Measurements from ENCODE around the gene CD99L2.
A peak's percentile ranks its signal among the peaks of the same experiment; 100 is the strongest.

CD99L2 gene

DNA sequence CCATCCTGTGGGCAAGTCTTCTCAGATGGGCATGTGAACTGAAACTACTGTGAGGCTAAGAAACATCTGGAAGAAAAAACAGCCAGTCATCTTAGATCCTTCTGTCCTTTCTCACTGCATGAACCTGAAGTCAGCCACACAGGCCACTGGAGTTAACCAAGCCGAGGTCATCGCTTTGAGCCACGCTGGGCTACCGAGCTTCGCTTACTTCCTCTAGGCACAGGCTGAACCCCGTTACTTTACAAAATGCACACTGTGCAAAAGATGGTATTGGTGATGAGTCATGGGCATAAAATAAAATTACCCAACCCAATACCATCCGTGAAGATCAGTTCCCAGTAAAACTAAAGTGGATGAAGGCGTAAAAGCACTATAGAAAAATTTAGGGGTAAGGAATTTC is 119.1 kb downstream of the CD99L2 start:
- no peak for DNase-seq (ENCODE audit: low read depth)
- TF ChIP-seq, protein P1, sequence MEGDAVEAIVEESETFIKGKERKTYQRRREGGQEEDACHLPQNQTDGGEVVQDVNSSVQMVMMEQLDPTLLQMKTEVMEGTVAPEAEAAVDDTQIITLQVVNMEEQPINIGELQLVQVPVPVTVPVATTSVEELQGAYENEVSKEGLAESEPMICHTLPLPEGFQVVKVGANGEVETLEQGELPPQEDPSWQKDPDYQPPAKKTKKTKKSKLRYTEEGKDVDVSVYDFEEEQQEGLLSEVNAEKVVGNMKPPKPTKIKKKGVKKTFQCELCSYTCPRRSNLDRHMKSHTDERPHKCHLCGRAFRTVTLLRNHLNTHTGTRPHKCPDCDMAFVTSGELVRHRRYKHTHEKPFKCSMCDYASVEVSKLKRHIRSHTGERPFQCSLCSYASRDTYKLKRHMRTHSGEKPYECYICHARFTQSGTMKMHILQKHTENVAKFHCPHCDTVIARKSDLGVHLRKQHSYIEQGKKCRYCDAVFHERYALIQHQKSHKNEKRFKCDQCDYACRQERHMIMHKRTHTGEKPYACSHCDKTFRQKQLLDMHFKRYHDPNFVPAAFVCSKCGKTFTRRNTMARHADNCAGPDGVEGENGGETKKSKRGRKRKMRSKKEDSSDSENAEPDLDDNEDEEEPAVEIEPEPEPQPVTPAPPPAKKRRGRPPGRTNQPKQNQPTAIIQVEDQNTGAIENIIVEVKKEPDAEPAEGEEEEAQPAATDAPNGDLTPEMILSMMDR (conservative IDR thresholded peaks at IDR 0.05; ENCODE audit: control insufficient read depth, insufficient read depth, low read depth, low read length) = no peak
- no peak overlapping the region for H3K4me3 ChIP-seq (ENCODE audit: control insufficient read depth, low read depth, low read length)

DNA sequence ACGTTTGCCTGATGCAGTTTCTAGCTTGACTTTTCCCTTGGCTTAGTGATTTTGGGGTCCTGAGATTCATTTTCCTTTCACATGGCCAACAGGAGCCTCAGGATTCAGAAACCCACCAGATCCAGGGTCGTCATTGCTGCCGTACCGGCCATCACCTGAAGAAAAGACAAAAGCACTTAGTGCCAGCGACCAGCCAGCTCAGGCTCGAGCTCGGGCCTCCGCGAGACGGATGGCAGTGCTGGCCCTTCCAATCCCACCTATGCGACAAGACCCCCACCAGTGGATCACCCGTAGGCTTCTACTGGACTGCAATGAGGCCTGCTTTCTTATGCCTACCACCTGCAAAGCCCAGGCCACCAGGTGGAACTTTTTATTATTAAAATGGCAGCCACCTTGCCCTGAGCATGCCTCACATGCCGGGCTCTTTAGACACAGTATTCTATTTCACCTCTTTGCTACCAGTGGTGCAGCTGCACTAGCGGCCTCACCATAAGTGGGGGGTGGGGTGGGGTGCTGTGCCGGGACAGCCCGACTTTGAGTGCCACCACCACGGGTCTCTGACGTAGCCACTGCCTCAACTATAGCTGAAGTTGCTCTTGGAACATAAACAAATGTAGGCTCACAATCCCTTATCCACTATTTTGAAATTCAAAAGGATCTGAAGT is 121.0 kb downstream of the CD99L2 start:
- DNase-seq (ENCODE audit: low read depth) = no peak
- TF ChIP-seq, protein P1 (conservative IDR thresholded peaks at IDR 0.05; ENCODE audit: control insufficient read depth, insufficient read depth, low read depth, low read length) = no peak
- no peak overlapping the region for H3K4me3 ChIP-seq (ENCODE audit: control insufficient read depth, low read depth, low read length)

DNA sequence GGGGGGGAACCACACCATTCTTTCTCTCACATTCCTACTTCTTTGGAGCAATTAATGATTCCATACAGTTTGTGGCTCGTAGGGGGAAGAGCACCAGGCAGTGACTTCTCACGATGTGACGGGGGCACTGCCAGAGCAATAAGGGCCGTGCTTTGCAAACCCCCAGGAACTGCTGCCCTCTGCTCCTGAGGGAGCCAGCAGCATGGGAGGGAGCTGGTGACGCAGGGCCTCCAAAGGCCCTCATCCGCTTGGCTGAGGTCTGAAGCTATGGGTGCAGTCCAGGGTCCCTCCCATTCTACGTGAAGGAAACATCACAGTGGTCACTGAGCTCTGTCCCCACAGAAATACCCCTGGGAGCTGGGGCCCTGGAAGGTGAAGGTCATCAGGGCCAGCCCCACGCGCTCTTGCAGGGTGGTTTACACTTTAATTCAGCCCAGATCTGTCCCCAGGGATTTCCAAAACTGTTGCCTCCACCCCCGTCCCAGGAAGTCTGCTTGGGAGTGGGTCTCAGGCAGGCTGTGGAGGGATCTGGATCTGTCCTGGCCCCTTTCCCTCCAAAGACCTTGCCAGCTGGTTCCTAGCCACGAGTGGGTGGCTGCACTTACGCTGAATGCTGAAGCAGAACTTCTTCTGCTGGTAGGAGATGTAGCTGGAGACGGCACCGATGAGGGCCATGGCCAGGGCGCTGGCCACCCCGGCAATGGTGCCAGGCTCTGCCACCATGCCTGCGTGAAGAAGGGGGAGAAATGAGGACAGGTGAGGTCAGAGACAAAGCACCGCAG is 122.7 kb downstream of the CD99L2 start:
- DNase-seq (ENCODE audit: low read depth) = no peak
- no peak overlapping the region for H3K4me3 ChIP-seq (ENCODE audit: control insufficient read depth, low read depth, low read length)
- TF ChIP-seq, protein P1 (conservative IDR thresholded peaks at IDR 0.05; ENCODE audit: control insufficient read depth, insufficient read depth, low read depth, low read length) = no peak

DNA sequence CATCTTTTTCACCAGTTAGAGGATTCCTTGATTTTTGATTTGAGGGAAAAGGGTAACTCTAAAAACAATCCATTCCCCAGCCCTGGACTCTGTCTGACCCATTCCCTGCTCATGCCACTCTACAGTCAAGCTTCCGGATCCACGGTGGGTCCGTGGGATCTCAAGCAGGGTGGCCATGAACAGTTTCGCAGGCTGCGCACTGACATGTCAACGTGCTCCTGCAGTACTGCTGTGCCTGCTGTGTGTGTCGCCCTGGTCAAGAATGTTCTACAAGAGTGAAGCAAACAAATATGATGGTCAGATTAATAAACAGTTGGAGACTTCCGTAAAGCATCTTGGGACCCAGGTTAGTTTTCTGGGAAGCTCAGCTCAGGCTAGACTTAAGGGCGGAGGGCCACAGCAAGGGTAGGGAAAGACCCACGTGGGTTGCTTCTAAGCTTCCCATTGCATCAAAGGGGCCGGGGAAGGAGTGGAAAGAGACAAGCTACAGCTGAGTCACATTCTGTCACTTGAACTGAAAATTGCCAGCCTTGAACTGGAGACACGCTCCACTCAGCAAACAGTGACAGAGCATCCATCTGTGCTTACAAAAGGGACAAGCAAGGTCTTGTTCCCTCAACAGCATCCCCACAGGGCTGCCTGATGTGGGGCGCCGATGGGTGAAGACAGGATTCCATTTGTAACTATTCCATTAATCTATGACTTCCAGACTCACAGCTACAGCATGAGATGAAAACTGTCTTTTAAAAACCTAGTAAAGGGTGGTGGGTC is 123.5 kb downstream of the CD99L2 start:
- no peak overlapping the region for H3K4me3 ChIP-seq (ENCODE audit: control insufficient read depth, low read depth, low read length)
- TF ChIP-seq, protein P1 (conservative IDR thresholded peaks at IDR 0.05; ENCODE audit: control insufficient read depth, insufficient read depth, low read depth, low read length) = no peak
- no peak for DNase-seq (ENCODE audit: low read depth)

DNA sequence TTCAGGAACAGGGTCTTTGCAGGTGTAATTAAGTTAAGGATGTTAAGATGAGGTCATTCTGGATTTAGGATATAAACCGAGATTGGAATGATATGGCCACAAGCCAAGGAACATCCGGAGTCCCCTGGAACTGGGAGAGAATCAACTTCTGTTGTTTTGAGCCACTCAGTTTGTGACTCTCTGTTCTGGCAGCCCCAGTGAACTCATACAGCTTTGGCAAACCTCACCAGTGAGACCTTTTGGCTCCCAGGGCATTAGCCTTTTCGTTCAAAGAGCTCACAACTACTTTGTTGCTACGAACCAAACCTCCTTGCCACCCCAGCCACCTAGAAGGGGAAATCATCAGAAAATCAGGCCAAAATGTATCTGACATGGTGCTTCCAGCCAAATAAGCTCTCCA is 124.8 kb downstream of the CD99L2 start:
- peak; percentile 34 for DNase-seq (ENCODE audit: low read depth)
- TF ChIP-seq, protein P1 (conservative IDR thresholded peaks at IDR 0.05; ENCODE audit: control insufficient read depth, insufficient read depth, low read depth, low read length) = no peak

DNA sequence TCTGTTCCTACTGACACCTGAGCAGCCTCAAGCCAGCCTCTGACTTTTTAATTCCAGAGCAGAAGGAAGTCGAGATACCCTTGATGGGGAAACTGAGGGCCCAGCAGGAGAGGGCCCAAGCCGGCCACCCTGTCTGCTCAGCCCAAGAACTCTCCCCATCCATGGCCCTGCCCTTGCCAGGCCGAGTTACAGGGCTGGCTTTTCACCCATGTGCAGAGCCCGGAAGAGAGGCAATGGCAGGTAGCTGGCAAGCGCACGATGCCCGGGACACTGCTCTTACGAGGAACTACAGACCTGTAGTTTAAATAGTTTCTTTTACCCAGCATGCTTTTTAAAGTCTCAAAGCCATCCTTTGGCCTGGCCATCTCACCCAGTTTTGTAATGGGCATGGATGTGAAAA is 125.4 kb downstream of the CD99L2 start:
- TF ChIP-seq, protein P1 (conservative IDR thresholded peaks at IDR 0.05; ENCODE audit: control insufficient read depth, insufficient read depth, low read depth, low read length) = no peak
- H3K4me3 ChIP-seq (ENCODE audit: control insufficient read depth, low read depth, low read length) = no peak overlapping the region
- no peak for DNase-seq (ENCODE audit: low read depth)

More for the DNA sequence above, 124.8 kb downstream of the CD99L2 start:
- H3K4me3 ChIP-seq (ENCODE audit: control insufficient read depth, low read depth, low read length) = no peak overlapping the region
